ENCODE data around the gene PLXNB3.

DNA sequence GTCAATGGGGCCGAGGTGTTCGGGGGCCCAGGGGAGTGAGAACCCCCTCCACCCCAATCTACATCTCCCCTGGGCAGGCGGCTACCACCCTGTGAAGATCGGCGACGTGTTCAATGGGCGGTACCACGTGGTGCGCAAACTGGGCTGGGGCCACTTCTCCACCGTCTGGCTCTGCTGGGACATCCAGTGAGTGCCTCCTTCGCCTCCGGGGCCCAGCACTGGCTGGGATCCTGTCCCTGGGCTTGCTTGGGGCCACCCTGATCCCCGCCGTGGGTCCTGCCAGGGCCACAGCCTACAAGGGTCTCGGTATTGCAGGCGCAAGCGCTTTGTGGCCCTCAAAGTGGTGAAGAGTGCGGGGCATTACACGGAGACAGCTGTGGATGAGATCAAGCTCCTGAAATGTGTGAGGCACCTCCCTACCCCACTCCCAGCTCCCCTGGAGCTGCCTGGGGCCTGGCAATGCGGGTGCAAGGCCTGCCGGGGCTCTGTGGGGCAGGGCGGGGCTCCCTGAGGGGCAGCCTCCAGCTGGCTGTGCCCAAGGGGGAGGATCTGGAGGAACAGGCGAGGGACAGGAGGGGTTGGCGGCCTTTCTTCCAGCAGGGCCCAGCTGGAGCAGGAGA is 17.5 kb downstream of the PLXNB3 start:
- TF ChIP-seq SRSF1 (optimal IDR thresholded peaks at IDR 0.05; ENCODE audit: low read depth, low read length) = no peak
- TF ChIP-seq, protein P1, sequence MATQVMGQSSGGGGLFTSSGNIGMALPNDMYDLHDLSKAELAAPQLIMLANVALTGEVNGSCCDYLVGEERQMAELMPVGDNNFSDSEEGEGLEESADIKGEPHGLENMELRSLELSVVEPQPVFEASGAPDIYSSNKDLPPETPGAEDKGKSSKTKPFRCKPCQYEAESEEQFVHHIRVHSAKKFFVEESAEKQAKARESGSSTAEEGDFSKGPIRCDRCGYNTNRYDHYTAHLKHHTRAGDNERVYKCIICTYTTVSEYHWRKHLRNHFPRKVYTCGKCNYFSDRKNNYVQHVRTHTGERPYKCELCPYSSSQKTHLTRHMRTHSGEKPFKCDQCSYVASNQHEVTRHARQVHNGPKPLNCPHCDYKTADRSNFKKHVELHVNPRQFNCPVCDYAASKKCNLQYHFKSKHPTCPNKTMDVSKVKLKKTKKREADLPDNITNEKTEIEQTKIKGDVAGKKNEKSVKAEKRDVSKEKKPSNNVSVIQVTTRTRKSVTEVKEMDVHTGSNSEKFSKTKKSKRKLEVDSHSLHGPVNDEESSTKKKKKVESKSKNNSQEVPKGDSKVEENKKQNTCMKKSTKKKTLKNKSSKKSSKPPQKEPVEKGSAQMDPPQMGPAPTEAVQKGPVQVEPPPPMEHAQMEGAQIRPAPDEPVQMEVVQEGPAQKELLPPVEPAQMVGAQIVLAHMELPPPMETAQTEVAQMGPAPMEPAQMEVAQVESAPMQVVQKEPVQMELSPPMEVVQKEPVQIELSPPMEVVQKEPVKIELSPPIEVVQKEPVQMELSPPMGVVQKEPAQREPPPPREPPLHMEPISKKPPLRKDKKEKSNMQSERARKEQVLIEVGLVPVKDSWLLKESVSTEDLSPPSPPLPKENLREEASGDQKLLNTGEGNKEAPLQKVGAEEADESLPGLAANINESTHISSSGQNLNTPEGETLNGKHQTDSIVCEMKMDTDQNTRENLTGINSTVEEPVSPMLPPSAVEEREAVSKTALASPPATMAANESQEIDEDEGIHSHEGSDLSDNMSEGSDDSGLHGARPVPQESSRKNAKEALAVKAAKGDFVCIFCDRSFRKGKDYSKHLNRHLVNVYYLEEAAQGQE (IDR thresholded peaks at IDR 0.05; ENCODE audit: borderline replicate concordance in 1 of 2, low read depth in 1 of 2, low read length in 2 of 2) = no peak

Data from HepG2 (cell line).